CD4-positive, CD25-positive, alpha-beta regulatory T cell (primary cell): ENCODE data around the gene CACNA1G. TPM values are rescaled to one million over a fixed set of nuclear protein-coding genes. Genes with fewer than 3 reads are reported as not detected.

Source experiments
- ATAC-seq, 2 donors: fragments of 150-1000 bp; cut with Tn5 transposase; one replicate each; pipeline ENCODE4 v1.10.0; 2021; ENCODE audit warnings: low read depth in 2 of 2, moderate number of reproducible peaks in 2 of 2, moderate library complexity in 1 of 2
- DNase-seq, 3 donors: peaks; one replicate each; pipeline versions ENCODE4 v3.0.0 to v3.0.0-alpha.2; 2012 to 2022; ENCODE audit warnings: mixed read lengths in 1 of 3
- H3K27ac ChIP-seq: one replicate; pipeline ENCODE4 v1.7.0; 2013; ENCODE audit warnings: mild to moderate bottlenecking, low read length; ENCODE audit not compliant: insufficient read depth, poor library complexity, severe bottlenecking
- H3K27me3 ChIP-seq: one replicate; pipeline ENCODE4 v1.7.0; 2013; ENCODE audit warnings: low read length; ENCODE audit not compliant: control insufficient read depth, insufficient read depth
- H3K36me3 ChIP-seq: one replicate; pipeline ENCODE4 v1.7.0; 2013; ENCODE audit warnings: mild to moderate bottlenecking, low read length, moderate library complexity; ENCODE audit not compliant: control insufficient read depth, insufficient read depth
- H3K4me1 ChIP-seq: 2 replicates; pipeline ENCODE4 v1.7.0; 2013; ENCODE audit warnings: mild to moderate bottlenecking, low read length; ENCODE audit not compliant: insufficient read depth, control insufficient read depth, poor library complexity, severe bottlenecking
- H3K4me3 ChIP-seq: one replicate; pipeline ENCODE4 v1.7.0; 2013; ENCODE audit warnings: low read depth, mild to moderate bottlenecking, low read length, moderate library complexity
- H3K9me3 ChIP-seq, 2 experiments: 1 replicate in 1 of 2; 2 replicates in 1 of 2; pipeline ENCODE4 v1.7.0; 2013; ENCODE audit warnings: low read length in 2 of 2, mild to moderate bottlenecking in 1 of 2, moderate library complexity in 1 of 2; ENCODE audit not compliant: control insufficient read depth in 2 of 2
- H3K27ac Mint-ChIP-seq, 3 donors: one replicate each; pipeline ENCODE4 v1.8.0; 2020 to 2022; ENCODE audit warnings: mild to moderate bottlenecking in 3 of 3, mixed read lengths in 3 of 3, moderate library complexity in 2 of 3
- H3K27me3 Mint-ChIP-seq: one replicate; pipeline ENCODE4 v1.8.0; 2022; ENCODE audit warnings: mild to moderate bottlenecking, mixed read lengths
- H3K36me3 Mint-ChIP-seq: one replicate; pipeline ENCODE4 v1.8.0; 2020; ENCODE audit warnings: mixed read lengths
- H3K4me1 Mint-ChIP-seq, 4 donors: one replicate each; pipeline ENCODE4 v1.8.0; 2020 to 2022; ENCODE audit warnings: mixed read lengths in 4 of 4, mild to moderate bottlenecking in 1 of 4
- H3K4me3 Mint-ChIP-seq, 4 donors: one replicate each; pipeline ENCODE4 v1.8.0; 2020 to 2022; ENCODE audit warnings: mild to moderate bottlenecking in 4 of 4, mixed read lengths in 4 of 4, moderate library complexity in 3 of 4
- H3K9me3 Mint-ChIP-seq, 7 donors: one replicate each; pipeline ENCODE4 v1.8.0; 2020 to 2022; ENCODE audit warnings: mixed read lengths in 7 of 7, mild to moderate bottlenecking in 3 of 7, moderate library complexity in 2 of 7
- polyA plus RNA-seq, 4 donors: library from polyadenylated mRNA; unstranded; fragments of 300-500 nt; fragmentation: Illumina TruSeq; gene quantifications; one replicate each; pipeline ENCODE4 v1.2.3, GENCODE V29; 2021
- total RNA-seq: library from RNA; stranded (reverse); gene quantifications from one replicate; pipeline ENCODE4 v1.2.3, GENCODE V29; 2022

Gene CACNA1G
- total and polyA plus RNA-seq, 5 donors from 2014 or later, result 0.05 TPM; not detected in 4

- H3K36me3 Mint-ChIP-seq, result no peaks in the 10 kb centered on the region
- no peaks in the 10 kb centered on the region for H3K27me3 Mint-ChIP-seq
- H3K27me3 ChIP-seq, result no peaks in the 10 kb centered on the region
- H3K9me3 ChIP-seq, result no peaks in the 10 kb centered on the region
- H3K27ac ChIP-seq, result no peak overlapping the region
- no peak overlapping the region for H3K4me3 ChIP-seq
- no peaks in the 10 kb centered on the region for H3K4me1 Mint-ChIP-seq
- no peak for DNase-seq
- ATAC-seq, result no peak
- H3K9me3 Mint-ChIP-seq, result no peaks in the 10 kb centered on the region
- H3K36me3 ChIP-seq, result no peaks in the 10 kb centered on the region
- no peak overlapping the region for H3K4me3 Mint-ChIP-seq
- H3K4me1 ChIP-seq, result no peaks in the 10 kb centered on the region
- H3K27ac Mint-ChIP-seq, result no peak overlapping the region
Measured at GRCh38 chr17:50588391-50589049, 28.0 kb downstream of the CACNA1G start.

GRCh38 chr17:50589095-50589705 lies 28.7 kb downstream of the CACNA1G start:
- Histone ChIP-seq H3K9me3 (no peaks in the 10 kb centered on the region), H3K4me1 (no peaks in the 10 kb centered on the region), H3K36me3 (no peaks in the 10 kb centered on the region), H3K27me3 (no peaks in the 10 kb centered on the region), H3K27ac (no peak overlapping the region), H3K4me3 (no peak overlapping the region)
- Mint-ChIP-seq H3K9me3 (no peaks in the 10 kb centered on the region), H3K27ac (no peak overlapping the region), H3K4me1 (no peaks in the 10 kb centered on the region), H3K36me3 (no peaks in the 10 kb centered on the region), H3K4me3 (no peak overlapping the region), H3K27me3 (no peaks in the 10 kb centered on the region)
- ATAC-seq (no peak), DNase-seq (no peak)

GRCh38 chr17:50590946-50591737 lies 30.6 kb downstream of the CACNA1G start:
- Histone ChIP-seq H3K27me3 (no peaks in the 10 kb centered on the region), H3K36me3 (no peaks in the 10 kb centered on the region), H3K27ac (no peak overlapping the region), H3K4me3 (no peak overlapping the region), H3K4me1 (no peaks in the 10 kb centered on the region), H3K9me3 (no peaks in the 10 kb centered on the region)
- H3K9me3 Mint-ChIP-seq, result no peaks in the 10 kb centered on the region
- H3K4me1 Mint-ChIP-seq, result no peaks in the 10 kb centered on the region
- H3K4me3 Mint-ChIP-seq, result no peak overlapping the region
- DNase-seq (no peak), ATAC-seq (no peak)
- no peaks in the 10 kb centered on the region for H3K27me3 Mint-ChIP-seq
- H3K36me3 Mint-ChIP-seq, result no peaks in the 10 kb centered on the region
- H3K27ac Mint-ChIP-seq, result no peak overlapping the region

GRCh38 chr17:50593321-50593720 lies 32.8 kb downstream of the CACNA1G start:
- no peaks in the 10 kb centered on the region for H3K27me3 Mint-ChIP-seq
- ATAC-seq, result no peak
- no peaks in the 10 kb centered on the region for H3K9me3 Mint-ChIP-seq
- Histone ChIP-seq H3K4me3 (no peak overlapping the region), H3K36me3 (no peaks in the 10 kb centered on the region), H3K27me3 (no peaks in the 10 kb centered on the region), H3K4me1 (no peaks in the 10 kb centered on the region), H3K9me3 (no peaks in the 10 kb centered on the region), H3K27ac (no peak overlapping the region)
- no peak for DNase-seq
- H3K4me1 Mint-ChIP-seq, result no peaks in the 10 kb centered on the region
- no peaks in the 10 kb centered on the region for H3K36me3 Mint-ChIP-seq
- H3K4me3 Mint-ChIP-seq, result no peak overlapping the region
- no peak overlapping the region for H3K27ac Mint-ChIP-seq

- no peaks in the 10 kb centered on the region for H3K27me3 Mint-ChIP-seq
Measured at GRCh38 chr17:50594128-50594823, 33.8 kb downstream of the CACNA1G start.

GRCh38 chr17:50594892-50595291 lies 34.4 kb downstream of the CACNA1G start:
- Histone ChIP-seq H3K4me3 (no peak overlapping the region), H3K36me3 (no peaks in the 10 kb centered on the region)
- no peak overlapping the region for H3K27ac Mint-ChIP-seq

More at GRCh38 chr17:50594128-50594823, 33.8 kb downstream of the CACNA1G start:
- Histone ChIP-seq H3K4me1 (no peaks in the 10 kb centered on the region), H3K27ac (no peak overlapping the region), H3K27me3 (no peaks in the 10 kb centered on the region), H3K9me3 (no peaks in the 10 kb centered on the region), H3K36me3 (no peaks in the 10 kb centered on the region), H3K4me3 (no peak overlapping the region)
- ATAC-seq, result no peak
- H3K4me1 Mint-ChIP-seq, result no peaks in the 10 kb centered on the region
- no peaks in the 10 kb centered on the region for H3K9me3 Mint-ChIP-seq
- DNase-seq, result no peak
- H3K4me3 Mint-ChIP-seq, result no peak overlapping the region
- no peaks in the 10 kb centered on the region for H3K36me3 Mint-ChIP-seq
- H3K27ac Mint-ChIP-seq, result no peak overlapping the region

GRCh38 chr17:50596191-50597037 lies 35.9 kb downstream of the CACNA1G start:
- Histone ChIP-seq H3K36me3 (no peaks in the 10 kb centered on the region), H3K4me1 (no peaks in the 10 kb centered on the region), H3K4me3 (no peak overlapping the region), H3K27ac (no peak overlapping the region), H3K9me3 (no peaks in the 10 kb centered on the region), H3K27me3 (no peaks in the 10 kb centered on the region)
- ATAC-seq (no peak), DNase-seq (no peak)
- no peaks in the 10 kb centered on the region for H3K9me3 Mint-ChIP-seq
- H3K27ac Mint-ChIP-seq, result no peak overlapping the region
- no peaks in the 10 kb centered on the region for H3K27me3 Mint-ChIP-seq
- no peaks in the 10 kb centered on the region for H3K36me3 Mint-ChIP-seq
- H3K4me3 Mint-ChIP-seq, result no peak overlapping the region
- H3K4me1 Mint-ChIP-seq, result no peaks in the 10 kb centered on the region

More at GRCh38 chr17:50594892-50595291, 34.4 kb downstream of the CACNA1G start:
- H3K27me3 ChIP-seq, result no peaks in the 10 kb centered on the region
- Mint-ChIP-seq H3K36me3 (no peaks in the 10 kb centered on the region), H3K27me3 (no peaks in the 10 kb centered on the region), H3K4me1 (no peaks in the 10 kb centered on the region), H3K4me3 (no peak overlapping the region), H3K9me3 (no peaks in the 10 kb centered on the region)
- no peak for DNase-seq
- ATAC-seq, result no peak
- no peaks in the 10 kb centered on the region for H3K9me3 ChIP-seq
- H3K4me1 ChIP-seq, result no peaks in the 10 kb centered on the region
- no peak overlapping the region for H3K27ac ChIP-seq
